Right lung (tissue), 5 donors: ENCODE measurements around the gene ANXA1. TPM values are rescaled to one million over a fixed set of nuclear protein-coding genes. Genes with fewer than 3 reads are reported as not detected.

Experiments used
- DNase-seq, 2 donors: peaks; one replicate each; pipeline ENCODE4 v3.0.0-alpha.2; 2013
- polyA plus RNA-seq, 5 donors: library from polyadenylated mRNA; unstranded; fragments of 120-200 nt; gene quantifications; one replicate each; pipeline versions ENCODE4 v1.2.1 to v1.2.3, GENCODE V29; 2013; ENCODE audit warnings: inconsistent platforms in 1 of 5, low replicate concordance in 1 of 5; ENCODE audit not compliant: insufficient read length in 5 of 5, insufficient read depth in 1 of 5

Gene ANXA1
- polyA plus RNA-seq, 5 donors = 67.9 to 111 (median 88.8) TPM

DNA sequence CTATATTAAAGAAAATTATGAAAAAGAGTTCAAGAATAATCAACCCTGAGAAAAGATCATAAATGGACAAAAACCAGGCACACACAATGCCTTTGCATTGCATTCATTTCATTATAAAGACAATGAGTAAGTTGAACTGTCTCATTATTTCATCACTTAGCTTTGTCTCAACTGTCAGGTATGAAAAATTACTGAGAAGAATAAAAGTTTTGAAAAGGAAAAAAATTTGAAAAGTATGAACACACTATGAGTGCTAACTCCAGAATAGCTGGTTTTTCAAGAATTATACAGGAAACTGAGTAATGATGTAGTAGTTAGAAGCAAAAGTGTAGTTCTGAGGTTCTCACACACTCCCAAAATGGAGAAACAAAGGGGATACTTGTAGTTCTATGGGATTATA is 16.3 kb upstream of the ANXA1 start:
- no peak for DNase-seq

DNA sequence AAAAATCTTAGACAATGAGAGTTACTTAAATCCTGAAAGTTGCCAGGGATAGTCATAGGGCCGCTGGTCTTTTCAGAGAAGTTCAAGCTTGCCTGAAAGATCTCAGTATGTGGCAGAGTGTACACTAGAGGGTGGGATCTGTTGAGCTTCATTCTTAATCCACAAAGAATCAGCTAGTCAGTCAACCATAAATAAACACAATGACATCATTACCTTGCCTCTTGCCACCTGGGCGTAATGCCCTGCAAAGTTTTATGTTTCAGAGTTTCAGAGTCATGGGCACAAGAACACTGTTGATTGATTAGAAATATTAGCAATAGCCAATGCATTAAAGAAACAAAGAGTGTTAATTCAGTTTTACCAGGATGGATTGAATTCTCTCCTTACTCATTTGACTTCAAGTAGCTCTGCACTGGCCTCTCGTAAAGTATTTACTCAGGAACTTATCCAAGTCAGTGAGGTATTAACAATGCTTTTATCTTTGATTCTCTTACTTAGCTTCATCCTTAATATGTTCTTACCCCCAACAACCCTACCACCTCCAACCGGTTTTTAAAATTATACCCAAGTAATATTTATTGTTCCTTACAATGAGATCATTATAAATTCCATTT is 14.3 kb upstream of the ANXA1 start:
- no peak for DNase-seq

DNA sequence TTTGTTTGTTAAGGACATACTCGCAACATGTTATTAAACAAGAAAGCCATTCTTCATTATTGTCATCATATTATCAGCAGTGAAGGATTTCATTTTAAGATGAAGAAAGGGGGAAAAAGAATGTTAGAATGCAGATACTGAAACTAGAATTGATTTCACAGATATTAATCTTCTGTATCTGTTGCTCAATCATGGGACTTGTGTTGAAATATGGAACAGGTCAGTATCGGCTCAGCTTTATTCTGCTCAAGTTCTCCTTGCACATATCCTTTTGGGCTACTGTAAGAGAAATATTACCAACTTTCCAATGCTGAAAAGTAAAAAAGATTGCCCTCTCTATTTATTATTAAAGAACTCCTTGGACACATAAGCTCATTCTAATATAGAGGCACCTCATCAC is 13.8 kb upstream of the ANXA1 start:
- DNase-seq = no peak

DNA sequence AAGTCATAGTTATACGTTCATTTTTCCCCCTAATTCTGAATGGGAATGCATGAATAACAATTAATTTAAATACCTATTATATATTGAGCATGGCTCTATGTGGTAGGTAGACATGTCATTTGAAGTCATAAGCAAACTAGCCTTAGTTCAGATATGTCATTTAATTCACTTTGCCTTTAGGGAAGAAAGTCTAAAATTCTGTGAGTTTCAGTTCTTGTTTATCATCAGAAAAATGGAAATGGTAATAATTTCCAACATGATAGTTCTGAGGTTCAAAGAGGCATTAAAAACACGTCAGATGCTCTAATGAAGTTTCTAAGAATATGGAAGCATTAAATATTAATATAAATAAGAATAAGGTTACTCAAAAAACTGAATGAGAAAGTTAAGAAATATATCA is 13.1 kb upstream of the ANXA1 start:
- DNase-seq = no peak

DNA sequence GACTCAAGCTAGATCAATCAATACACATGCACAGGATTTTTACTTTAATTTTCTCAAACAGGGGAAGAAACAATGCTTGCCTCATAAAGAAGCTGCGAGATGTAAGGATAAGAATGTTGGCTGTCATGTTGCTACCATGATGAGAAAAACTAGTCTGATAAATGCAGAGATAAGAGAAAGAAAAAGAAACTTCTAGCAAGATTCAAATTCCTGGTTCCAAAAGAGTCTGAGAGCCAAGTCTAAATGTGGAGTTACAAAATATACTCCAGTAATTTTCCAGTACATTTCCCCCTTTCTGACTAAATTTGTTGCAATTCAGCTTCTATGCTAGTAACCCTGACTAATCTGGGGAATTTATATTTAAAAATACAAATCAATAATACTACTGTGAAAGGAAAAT is 10.4 kb upstream of the ANXA1 start:
- no peak for DNase-seq

DNA sequence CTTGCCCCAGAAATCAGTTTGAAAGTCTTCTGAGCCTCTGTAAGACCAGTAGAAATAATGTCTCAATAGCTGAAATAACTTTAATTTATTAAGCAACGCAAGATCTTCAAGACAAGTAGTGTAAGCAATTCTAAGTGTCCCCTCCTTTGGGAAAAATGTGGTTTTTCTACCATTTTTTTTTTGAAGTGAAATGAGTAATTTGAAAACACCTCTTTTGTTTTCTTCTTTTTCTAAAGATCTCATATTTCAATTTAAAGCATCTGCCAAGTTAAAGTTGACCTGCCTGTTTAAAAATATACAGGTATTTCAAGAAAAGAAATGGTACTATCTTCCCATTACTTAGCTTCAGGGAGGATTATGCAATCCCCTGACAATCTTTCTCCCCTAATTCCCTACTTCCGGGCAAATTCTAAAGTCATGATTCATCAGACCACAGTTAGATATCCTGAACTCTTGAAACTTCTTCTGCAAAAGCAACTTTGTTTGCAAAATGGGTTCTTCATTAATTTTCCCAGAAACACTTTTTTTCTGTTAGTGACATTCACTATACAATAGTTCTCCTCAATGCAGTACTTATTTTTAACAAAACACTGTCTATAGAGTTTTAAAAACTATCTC is 7.8 kb upstream of the ANXA1 start:
- DNase-seq = no peak

DNA sequence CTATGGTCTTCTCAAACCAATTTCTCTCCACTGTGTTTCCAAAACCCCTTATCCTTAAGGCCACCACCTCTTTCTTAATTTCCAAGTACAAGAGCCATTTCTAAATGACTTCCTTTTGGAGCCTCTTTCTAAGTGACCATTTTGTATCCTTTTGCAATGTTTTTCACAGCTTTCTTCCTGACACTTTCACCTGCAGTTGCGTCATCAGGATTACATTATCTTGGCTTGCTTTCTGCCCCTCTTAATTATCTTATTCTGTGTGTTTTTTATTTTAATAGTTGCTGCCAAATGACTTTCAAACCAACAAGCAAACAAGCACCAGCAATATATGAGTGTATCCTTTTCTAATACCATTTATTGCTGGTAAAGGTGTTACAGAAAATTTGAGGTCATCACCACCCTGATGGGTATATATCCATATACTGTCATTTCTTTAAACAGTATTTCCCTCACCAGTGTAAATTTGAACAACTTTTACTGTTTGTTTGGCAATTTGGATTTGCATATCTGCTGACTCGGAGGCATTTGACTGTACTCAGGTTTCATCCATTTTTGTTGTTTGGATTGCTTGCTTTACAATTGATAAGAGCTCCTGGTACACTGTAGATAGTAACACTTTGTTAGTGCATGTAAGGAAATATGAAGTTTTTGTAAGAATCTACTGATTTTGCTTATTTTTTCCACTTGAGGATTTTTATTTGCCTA is 5.4 kb upstream of the ANXA1 start:
- no peak for DNase-seq

DNA sequence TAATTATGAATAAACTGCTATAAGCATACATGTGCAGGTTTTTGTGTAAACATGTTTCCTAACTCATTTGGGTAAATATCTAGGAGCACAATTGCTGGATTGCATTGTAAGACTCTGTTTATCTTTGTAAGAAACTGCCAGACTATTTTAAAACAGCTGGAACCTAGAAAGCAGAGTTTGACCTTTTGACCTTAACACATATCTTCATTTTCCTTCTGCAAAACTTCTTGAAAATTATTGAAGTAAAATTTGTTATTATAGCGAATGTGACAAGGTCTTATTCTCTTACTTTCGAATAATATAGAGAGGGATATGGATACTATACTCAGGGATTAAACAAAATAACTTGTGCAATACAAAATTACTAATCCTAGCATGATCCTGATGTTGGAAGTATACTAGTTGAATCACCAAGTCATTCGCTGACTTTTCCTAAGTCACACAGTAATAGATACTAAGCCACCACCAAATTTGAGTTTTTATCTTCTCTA is 3.2 kb upstream of the ANXA1 start:
- DNase-seq = no peak

DNA sequence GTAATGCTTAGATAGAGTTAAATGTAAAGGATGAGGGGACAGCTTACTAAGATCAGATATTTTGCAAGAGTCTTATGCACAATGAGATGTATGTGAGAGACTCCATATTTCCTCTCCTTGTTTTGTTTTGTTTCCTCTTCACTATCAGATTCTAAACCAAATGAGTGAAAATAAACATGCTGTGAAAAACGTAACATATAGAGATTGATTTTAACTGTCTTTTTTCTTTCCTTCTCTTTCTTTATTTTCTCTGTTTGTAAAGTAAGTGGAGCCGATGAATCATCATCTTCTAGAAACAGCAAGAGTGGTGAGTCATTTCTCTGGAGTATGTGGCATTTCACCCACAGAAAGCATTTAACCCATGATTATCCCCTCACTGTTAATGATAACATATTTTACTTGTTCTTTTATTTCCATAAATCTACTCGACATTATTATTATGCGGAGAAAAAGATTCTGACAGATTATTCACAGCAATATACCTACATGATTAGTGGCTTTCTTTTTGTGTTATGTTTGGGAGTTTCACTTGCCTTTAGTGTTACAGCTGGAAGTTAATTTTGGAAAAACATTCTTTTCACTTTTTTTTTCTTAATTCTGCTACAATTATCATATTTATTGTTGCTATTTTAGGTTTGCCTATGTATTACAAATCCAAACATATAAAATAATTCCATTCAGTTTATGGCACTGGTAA is 2.1 kb upstream of the ANXA1 start:
- DNase-seq = no peak

DNA sequence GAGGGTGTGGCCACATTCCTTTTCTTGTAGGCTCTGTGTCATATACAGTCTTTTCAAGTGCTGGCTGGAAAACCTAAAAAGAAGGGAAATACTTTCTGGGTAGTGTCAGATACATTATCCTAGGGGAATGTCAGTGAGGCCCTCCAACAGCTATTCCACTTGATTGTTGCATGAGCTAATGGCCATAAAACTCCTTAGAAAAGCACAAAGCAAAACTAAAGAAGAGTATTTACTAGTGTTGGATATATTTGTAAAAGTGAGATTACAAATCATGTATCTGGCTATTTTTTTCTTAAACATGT is 829 bp downstream of the ANXA1 start:
- no peak for DNase-seq

DNA sequence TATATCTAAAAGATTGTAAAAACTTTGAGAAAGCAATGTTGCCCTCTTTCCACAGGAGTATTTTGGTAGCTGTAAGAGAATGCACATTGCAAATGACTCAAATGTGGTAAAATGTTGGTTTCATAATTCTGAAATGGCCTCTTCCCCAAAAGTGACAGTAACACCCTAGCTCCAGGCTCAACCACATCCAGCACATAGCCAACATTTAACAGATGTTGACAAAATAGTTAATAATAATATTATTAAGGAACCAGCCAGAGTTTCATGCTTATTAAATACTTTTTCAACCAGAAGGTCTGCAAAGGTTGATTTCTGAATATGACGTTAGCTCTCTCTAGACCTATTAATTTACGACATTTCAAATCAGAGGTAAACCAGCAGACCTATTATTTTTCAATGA is 1.3 kb downstream of the ANXA1 start:
- no peak for DNase-seq

DNA sequence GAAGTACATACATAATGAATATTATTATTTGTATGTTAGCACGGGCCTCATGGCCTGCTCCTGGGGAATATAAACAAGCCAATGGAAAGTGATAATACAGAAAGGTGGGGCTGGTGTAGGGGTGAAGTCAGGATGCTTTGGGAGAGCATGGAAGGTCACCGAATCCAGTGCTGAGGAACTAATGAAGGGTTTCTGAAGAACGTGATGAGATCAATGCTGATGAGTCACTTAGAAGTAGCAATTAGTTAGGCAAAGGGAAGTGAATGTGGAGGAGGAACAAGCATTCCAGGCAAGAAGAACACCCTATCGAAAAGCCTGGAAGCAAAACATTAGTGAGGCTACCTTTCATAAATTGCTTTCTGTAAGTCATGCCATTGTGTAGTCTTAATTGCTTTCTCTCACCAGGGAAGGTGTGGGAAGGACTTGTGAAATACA is 2.1 kb downstream of the ANXA1 start:
- DNase-seq = no peak

DNA sequence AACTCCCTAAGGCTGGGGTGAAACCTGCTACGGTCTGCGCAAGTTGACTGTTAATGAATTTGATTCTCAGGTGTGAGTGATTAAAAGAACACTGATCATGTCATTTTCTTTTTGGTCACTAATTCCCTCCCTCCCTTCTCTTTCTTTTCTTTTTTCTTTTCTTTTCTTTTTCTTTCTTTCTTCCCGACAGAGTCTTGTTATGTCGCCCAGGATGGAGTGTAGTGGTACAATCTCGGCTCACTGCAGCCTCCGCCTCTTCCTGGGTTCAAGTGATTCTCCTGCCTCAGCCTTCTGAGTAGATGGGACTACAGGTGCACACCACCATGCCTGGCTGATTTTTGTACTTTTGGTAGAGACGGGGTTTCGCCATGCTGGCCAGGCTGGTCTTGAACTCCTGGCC is 2.6 kb downstream of the ANXA1 start:
- no peak for DNase-seq

DNA sequence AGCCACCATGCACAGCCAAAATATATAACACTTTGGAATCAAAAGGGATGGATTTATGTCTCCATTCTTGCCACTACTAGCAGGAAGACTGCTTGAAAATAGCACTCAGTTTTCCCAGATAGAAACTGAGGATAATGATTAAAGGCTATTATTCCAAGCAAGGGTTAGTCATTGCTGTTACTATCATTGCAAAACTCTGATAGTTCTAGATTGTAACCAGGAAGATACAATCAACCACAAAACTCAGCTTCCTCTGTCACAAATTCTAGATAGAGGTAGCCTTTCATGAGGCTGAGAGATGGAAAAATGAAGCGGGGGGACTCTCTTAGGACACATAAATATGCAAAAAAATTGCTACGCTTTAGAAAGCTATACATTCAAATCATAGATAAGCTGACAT is 3.1 kb downstream of the ANXA1 start:
- no peak for DNase-seq

DNA sequence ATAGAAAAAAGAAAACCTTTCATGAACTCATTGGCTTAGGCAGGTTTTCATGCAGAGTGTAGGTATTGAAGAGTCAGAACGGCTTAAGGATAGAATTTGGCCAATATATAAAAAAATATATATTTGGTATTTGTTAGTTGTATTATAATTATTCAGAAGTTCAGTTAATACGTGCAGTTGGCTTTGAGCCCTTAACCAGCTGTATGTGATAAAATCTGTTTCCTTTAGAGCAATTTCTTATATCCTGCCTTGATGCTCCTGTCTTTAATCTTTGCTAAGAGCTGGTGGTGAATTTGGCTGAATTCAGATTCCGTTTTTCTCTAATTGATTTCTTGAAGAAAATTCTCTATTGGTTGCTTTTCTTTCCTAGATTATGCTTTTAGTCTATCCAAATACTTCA is 3.7 kb downstream of the ANXA1 start:
- DNase-seq = no peak

DNA sequence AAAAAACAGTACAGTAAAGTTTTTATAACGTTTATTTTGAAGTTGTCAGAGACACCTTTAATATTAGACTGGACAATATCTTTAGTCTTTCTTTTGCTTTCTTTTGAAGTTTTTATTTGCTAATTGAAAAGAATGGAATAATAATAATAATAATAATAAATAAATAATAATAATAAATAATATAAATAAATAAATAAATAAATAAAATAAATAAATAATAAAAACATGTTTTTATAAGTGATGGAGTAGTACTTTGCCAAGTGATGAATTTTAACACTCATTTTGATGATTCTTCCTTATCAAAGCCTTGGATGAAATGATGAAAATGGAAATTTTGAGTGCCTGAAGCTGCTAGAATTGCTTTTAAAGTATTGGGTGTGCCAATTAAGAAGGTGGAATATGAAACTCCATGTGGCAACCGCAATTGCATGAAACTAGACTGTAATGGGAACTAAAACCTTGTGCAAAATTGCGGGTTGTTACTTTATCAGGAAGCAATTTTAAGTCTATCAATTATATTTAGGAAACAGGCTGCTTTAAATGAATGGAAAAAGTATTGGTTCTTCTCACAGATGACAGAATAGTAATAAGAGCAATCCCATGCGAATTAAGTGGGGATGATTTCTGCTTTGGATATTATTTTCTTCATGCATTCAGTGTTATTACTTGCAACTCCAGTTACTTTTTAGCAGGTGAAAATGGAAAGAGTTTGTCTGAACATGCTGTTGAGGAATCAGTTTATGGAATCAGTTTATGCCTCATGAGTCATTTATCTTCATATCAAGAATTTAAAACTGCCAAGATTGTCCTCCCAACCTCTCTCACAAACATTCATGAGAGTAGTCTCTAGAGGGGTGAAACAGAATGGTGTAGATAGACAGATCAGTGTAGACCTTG is 4.6 kb downstream of the ANXA1 start:
- no peak for DNase-seq

DNA sequence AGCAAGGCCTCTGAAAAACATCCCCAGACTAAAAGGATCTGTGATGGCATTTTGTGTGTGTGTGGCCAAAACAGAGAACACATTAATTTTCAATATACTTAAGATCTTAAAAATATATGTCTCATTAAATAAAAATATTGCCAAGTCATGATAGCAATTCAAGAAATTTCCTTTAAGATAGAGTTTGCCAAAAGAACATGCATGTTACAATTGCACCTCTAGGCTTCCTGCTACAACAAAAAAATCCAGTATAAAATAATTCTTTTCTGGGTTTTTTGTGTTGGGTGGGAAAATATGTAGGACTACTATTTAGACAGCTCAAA is 5.2 kb downstream of the ANXA1 start:
- DNase-seq = no peak

DNA sequence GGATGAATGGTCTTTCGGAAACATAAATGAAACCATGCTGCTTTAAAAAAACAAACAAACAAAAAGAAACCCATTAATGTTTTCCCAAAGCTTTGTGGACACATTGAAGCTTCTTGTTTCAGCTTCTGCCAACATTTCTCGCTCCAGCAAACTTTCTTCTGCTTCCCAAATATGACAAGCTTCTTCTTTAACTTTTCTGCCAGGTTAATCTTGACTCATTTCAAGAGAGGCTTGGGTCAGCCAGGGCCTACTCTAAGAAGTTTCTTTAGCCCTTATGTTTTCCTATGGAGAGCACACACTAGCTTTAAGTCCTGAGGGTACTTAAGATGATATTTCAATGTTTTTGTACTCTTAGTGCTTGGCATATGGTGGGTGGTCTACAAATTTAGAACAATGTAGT is 6.1 kb downstream of the ANXA1 start:
- no peak for DNase-seq

DNA sequence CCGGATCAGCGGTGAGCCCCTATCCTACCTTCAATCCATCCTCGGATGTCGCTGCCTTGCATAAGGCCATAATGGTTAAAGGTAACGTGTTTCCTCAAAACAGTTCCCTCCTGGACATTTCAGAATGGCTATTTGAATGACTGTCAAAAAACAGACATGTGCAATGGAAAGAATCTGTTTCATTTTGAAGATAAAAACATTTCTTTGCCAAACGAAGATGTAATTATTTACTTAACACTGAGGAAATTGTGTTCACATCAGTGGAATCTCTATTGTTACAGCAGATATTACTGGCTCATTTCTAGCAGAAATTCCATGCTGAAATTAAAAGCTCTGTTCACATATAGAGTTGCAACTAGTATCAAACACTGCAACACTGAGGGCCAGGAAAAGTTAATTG is 7.1 kb downstream of the ANXA1 start:
- no peak for DNase-seq

DNA sequence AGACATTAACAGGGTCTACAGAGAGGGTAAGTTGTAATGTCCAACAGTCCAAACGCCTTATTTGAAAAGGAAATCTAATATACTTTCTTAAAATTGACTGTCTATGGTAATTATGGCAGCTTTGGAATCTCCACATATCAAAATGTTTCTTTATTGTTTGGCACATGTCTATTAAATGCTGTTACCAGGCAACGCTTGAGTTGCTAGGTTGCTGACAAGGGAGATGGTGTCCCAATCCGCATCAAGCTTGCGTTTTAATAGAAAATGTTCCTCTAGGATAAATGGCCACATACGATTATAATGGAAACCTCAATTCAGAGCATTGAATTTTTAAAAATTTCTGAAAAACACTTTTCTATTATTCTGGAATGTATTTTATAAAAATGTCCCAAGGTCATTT is 9.2 kb downstream of the ANXA1 start:
- no peak for DNase-seq

DNA sequence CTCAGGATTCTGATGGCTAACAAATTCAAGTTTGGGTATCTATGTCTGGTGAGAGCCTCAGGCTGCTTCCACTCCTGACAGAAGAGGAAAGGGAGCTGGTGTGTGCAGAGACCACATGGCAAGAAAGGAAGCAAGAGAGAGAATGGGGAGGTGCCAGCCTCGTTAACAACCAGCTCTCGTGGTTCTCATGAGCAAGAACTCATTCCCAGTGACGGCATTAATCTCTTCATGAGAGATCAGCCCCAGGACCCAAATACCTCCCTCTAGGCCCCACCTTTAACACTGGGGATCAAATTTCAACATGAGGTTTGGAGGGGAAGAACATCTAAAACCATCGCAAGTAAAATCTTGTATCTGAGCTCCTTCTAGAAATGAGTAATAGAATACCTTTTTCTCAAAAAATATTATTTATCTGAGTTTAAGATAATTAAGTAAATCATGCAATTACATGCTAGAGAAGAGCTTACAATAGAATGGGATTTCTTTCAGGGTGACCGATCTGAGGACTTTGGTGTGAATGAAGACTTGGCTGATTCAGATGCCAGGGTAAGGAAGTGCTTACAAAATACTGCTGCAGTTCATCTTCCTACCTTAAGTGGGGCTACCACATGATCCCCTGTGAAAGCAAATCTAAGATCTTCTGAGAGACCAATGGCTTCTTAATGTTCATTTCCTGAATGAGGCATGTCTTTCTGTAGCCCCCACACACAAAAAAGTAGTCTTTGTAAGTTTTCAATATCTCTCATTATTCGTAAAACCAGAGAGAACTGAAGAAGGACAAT is 11.5 kb downstream of the ANXA1 start:
- no peak for DNase-seq
